GM19328 (cell line): Measurements from ENCODE around the gene RBM47.
"Not testable (repeated sequence)": the region's sequence is repeated elsewhere in the genome, so short reads cannot be mapped to it uniquely, and the experiment has no call there.

ENCODE experiments used
- ATAC-seq: cut with Tn5 transposase; IDR thresholded peaks from one replicate; pipeline ENCODE4 v1.9.1; 2021; ENCODE audit warnings: mild to moderate bottlenecking, moderate library complexity; ENCODE audit not compliant: unreplicated experiment

The RBM47 gene

DNA sequence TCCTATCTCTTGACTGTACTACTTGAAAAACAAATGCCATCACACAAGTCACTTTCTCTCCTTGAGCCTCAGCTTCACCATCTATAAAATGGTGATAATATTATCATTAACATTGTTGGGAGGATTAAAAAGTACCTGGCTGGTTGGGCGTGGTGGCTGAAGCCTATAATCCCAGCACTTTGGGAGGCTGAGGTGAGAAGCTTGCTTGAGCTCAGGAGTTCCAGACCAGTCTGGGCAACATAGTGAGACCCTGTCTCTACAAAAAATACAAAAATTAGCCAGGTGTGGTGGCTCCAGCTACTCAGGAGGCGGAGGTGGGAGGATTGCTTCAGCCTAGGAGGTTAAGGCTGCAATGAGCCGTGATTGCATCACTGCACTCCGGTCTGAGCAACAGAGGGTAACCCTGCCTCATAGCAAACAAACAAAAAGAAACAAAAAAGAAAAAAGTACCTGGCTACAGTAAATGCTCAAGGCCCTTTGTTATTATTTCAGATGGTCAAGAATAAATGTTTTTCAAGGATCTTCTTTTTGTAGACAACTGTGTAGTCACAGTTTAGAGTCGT, 174.2 kb downstream of the RBM47 start:
- no peak for ATAC-seq

DNA sequence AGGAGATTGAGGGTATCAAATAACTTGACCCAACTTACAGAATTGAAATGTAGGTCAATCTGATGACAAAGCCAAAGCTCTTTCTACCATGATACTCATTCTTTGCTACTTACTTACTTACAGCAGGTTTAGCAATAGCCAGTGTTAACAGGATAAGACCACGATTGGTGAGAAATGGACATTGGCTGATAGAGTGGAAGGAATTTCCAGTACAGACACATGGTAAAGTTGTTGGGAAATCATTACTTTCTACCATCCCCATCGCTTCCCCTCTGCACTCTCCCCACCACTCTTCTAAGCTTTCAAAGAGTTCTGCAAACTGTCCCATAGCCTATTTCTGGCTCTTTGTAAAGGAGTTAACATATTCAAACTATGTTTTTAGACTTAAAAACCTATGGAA, 174.8 kb downstream of the RBM47 start:
- no peak for ATAC-seq

DNA sequence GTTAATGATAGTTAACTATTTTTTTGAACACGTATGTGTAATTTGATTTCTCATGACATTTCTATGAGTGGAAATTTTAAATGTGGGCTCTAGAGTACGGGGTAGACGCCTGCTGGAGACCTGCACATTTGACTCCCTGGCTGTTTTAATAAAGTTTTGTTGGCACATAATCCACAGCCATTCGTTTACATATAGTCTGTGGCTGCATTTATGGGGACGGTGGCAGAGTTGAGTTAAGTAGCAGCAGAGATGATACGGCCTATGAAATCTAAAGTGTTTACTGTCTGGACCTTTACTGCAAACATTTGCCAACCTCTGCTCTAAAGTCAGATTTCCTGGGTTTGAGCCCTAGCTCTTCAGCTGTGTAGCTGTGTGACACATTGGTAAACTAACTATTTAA, 175.8 kb downstream of the RBM47 start:
- ATAC-seq = no peak

GRCh38 chr4:40448875-40449274, 180.8 kb downstream of the RBM47 start:
- ATAC-seq = no peak

DNA sequence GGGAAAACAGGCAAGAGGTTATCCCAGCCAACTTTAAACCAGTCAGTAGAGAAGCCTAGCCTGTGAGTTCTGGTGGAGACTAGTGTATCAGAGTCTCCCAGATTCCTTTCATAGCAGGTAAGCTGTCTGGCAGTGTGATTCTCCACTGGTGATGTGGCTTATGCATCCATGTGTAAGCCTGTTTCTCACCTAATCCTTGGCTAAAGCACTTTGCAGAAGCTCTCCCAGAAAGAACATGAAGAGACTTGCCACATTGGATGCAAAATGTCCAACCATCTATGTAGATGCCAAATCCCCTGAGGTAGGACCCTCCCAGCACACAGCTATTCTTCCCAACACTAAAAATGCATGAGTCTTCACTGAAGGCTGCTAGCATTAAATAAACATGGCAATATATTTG, 182.8 kb downstream of the RBM47 start:
- no peak for ATAC-seq

- ATAC-seq = not testable (repeated sequence)
These were observed 183.4 kb downstream of the RBM47 start for GRCh38 chr4:40446261-40446750.

DNA sequence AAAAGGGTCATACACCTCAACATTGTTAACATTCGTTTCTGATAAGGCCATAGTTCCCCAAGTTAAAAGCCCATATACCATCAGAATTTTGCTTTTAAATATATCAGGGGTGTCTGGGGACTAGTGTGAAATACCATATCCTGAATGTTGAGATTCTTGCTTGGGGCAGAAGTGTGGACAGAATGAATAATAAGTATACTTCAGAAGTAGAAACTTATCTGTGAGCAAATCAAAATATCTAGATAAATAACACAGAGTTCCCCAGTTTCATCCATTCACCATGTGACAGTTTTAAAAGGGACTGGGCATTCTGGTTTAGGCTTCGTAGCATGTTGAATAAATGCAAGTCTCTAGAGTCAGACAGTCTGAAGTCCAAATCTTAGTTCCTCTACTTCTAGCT, 184.0 kb downstream of the RBM47 start:
- no peak for ATAC-seq

GRCh38 chr4:40441430-40441829, 188.2 kb downstream of the RBM47 start:
- ATAC-seq = no peak

GRCh38 chr4:40439519-40439918, 190.1 kb downstream of the RBM47 start:
- ATAC-seq = no peak

- ATAC-seq = no peak
These were observed 191.2 kb downstream of the RBM47 start for GRCh38 chr4:40438384-40439026.

- ATAC-seq = no peak
These were observed 191.8 kb downstream of the RBM47 start for GRCh38 chr4:40437741-40438383.

- not testable (repeated sequence) for ATAC-seq
These were observed 194.4 kb downstream of the RBM47 start for GRCh38 chr4:40435306-40435705.

GRCh38 chr4:40434126-40434687, 195.5 kb downstream of the RBM47 start:
- no peak for ATAC-seq

DNA sequence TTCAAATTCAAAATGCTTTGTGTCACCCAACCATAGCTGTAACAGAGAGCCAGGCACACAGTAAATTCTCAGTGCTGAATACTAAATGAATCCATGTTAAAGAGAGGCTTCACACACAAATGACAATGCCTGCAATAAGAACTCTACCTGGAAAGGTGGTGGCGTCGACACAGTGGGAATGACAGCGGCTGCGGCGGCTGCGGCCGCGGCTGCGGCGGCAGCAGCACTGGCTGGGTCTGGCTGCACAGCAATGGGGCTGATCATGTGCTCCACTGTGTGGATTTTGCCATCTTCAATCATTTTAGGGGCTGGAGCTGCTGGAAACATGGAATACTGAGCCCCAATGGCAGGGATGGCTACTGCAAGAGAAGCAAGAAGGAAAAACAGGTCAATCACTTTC, 197.2 kb downstream of the RBM47 start:
- no peak for ATAC-seq

GRCh38 chr4:40427871-40428270, 201.8 kb downstream of the RBM47 start:
- ATAC-seq = not testable (repeated sequence)

DNA sequence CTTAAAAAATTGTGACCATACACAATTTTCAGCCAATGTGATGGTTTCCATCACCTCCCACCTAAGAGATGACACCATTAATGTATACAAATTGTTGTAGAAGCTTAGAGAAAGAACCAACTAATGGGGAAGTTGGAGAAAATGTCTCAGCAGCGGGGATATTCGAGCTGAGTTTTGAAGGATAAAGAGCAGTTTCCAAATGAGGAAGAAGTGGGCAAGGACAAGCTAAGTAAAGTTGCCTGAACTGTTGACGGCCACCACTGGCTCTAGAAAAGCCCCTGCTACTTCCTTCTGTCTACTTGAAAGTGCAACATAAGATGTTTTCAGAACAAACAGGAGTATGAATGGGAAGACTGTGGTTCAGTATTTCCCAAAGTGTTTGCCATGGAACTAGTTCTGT, 202.5 kb downstream of the RBM47 start:
- ATAC-seq = no peak

DNA sequence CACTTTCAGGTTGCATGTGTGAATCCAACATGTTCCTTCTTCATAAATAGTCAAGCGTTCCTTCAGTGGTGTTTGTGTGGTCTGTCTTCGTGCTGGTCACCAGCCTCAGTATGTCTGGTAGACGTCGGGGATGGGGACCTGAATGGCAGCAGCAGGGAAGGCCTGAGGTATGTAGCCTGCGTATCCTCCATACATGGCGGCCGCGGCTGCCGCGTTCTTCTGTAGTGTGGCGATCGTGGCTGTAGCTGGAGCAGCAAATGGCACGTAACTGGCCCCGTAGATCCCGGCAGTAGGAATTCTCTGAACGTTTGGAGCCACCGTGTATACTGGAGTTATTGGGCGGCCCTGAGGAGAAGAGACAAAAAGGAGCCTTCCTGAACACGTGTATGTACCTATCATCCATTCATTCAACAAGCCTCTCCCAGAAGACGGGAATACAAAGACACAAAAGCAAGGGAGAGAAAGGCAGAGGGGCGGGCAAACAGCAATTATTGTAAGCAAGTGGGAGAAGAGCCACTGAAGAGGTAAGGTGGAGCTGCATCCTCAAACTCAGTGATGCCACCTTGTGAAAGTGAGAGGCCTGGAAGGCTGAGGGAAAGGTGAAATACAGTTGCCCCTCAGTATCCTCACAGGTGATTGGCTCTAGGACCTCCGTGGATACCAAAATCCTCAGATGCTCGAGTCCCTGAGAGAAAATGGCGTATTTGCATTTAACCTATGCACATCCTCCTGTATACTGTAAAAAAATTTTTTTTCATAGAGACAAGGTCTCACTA, 203.7 kb downstream of the RBM47 start:
- no peak for ATAC-seq

DNA sequence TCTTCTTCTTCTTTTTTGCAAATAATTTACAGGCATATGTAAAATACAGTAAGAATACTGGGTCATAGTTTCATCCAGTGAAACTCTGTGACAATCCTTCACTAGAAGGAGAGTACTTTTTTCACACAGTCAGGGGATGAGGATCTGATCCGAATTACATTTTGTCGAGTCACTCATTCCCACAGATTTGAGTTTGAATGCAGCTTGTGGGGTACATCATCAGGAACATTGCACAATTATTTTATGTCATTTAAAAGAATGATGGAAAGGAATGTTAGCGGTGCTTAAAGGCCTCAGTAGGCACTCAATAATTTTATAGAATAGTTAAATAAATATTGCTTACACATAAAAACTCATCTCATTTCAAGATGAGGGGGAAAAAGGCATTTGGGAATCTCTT, 205.9 kb downstream of the RBM47 start:
- ATAC-seq = no peak

- no peak for ATAC-seq
These were observed 207.6 kb downstream of the RBM47 start for GRCh38 chr4:40421839-40422708.

DNA sequence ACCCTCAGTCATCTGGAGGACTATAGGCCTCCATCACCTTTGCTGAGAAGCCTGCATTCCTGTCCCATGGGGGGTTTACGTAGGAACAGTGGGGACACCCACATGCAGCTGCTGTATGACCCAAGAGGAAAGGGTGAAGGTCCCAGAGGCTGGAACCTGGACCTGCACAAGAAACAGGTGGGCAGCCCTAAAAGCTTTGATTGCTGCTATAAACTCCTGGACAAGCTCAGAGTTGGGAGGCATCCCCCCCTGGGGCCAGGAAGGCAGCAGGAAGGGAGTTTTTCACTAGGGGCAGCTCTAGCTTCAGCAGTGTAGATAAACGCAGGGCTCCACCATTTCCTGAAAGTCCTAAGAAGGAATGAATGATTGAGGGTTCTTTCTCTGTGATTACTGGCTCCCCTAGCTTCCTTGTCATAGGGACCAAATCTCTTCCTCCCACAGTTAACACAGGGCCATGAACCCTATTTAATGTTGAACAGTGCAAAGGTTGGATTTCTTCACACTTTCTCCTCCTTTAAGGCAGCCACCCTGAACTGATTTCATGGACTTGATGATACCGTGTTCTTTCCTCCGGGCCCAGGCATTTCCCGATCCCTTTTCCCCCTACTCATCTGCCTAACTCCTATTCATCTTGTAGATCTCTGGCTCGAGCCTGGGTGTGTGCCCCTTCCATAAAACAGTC, 210.3 kb downstream of the RBM47 start:
- no peak for ATAC-seq
